ENCODE results near the gene CNTNAP2.

Gene CNTNAP2

GRCh38 chr7:147912291-147912690 is 1795.7 kb downstream of the CNTNAP2 start:
- no peak for DNase-seq

- DNase-seq = no peak
These were observed 1796.5 kb downstream of the CNTNAP2 start for GRCh38 chr7:147912946-147913638.

- no peak for DNase-seq
These were observed 1799.2 kb downstream of the CNTNAP2 start for GRCh38 chr7:147915781-147916180.

GRCh38 chr7:147916573-147916972 is 1800.0 kb downstream of the CNTNAP2 start:
- no peak for DNase-seq

- DNase-seq = no peak
These were observed 1807.2 kb downstream of the CNTNAP2 start for GRCh38 chr7:147923841-147924240.

- DNase-seq = no peak
These were observed 1820.8 kb downstream of the CNTNAP2 start for GRCh38 chr7:147937428-147937827.

- no peak for DNase-seq
These were observed 1824.8 kb downstream of the CNTNAP2 start for GRCh38 chr7:147941381-147941780.

GRCh38 chr7:147944321-147944720 is 1827.7 kb downstream of the CNTNAP2 start:
- DNase-seq = no peak

GRCh38 chr7:147952918-147953317 is 1836.3 kb downstream of the CNTNAP2 start:
- no peak for DNase-seq

GRCh38 chr7:147968046-147968610 is 1851.5 kb downstream of the CNTNAP2 start:
- DNase-seq = no peak

- DNase-seq = no peak
These were observed 1855.1 kb downstream of the CNTNAP2 start for GRCh38 chr7:147971606-147972110.

GRCh38 chr7:147978201-147978600 is 1861.6 kb downstream of the CNTNAP2 start:
- no peak for DNase-seq

GRCh38 chr7:147978651-147979050 is 1862.0 kb downstream of the CNTNAP2 start:
- no peak for DNase-seq

GRCh38 chr7:147980826-147981813 is 1864.5 kb downstream of the CNTNAP2 start:
- no peak for DNase-seq

GRCh38 chr7:147982307-147982706 is 1865.7 kb downstream of the CNTNAP2 start:
- DNase-seq = no peak

GRCh38 chr7:147984265-147984664 is 1867.7 kb downstream of the CNTNAP2 start:
- no peak for DNase-seq

GRCh38 chr7:147990079-147990478 is 1873.5 kb downstream of the CNTNAP2 start:
- DNase-seq = no peak

- DNase-seq = no peak
These were observed 1874.3 kb downstream of the CNTNAP2 start for GRCh38 chr7:147990942-147991341.

GRCh38 chr7:147992698-147993097 is 1876.1 kb downstream of the CNTNAP2 start:
- no peak for DNase-seq

- DNase-seq = no peak
These were observed 1881.0 kb downstream of the CNTNAP2 start for GRCh38 chr7:147997636-147998035.

GRCh38 chr7:147999962-148000361 is 1883.4 kb downstream of the CNTNAP2 start:
- DNase-seq = no peak

GRCh38 chr7:148011753-148012152 is 1895.2 kb downstream of the CNTNAP2 start:
- DNase-seq = no peak

- no peak for DNase-seq
These were observed 1897.4 kb downstream of the CNTNAP2 start for GRCh38 chr7:148014001-148014400.

Data from hematopoietic multipotent progenitor cell treated with erythropoietin and hydrocortisone succinate and interleukin-3 and kit ligand, for 8 days (in vitro differentiated cells).